Suprapubic skin (tissue), 4 donors: ENCODE results near the gene PDGFC. TPM values are rescaled to one million over a fixed set of nuclear protein-coding genes. Genes with fewer than 3 reads are reported as not detected.
"Not testable (repeated sequence)": the region's sequence is repeated elsewhere in the genome, so short reads cannot be mapped to it uniquely, and the experiment has no call there.

Experiments
- DNase-seq, 2 donors: peaks; one replicate each; pipeline ENCODE4 v3.0.0-alpha.2; 2019; ENCODE audit warnings: low spot score in 2 of 2
- H3K27ac ChIP-seq: fragments of 200-600 bp; sonication (generic); one replicate; pipeline ENCODE4 v1.5.1; 2019
- H3K27me3 ChIP-seq: fragments of 200-600 bp; sonication (generic); one replicate; pipeline ENCODE4 v1.5.1; 2019
- H3K36me3 ChIP-seq: fragments of 200-600 bp; sonication (generic); one replicate; pipeline ENCODE4 v1.5.1; 2019
- H3K4me1 ChIP-seq: fragments of 200-600 bp; sonication (generic); one replicate; pipeline ENCODE4 v1.5.1; 2019
- H3K4me3 ChIP-seq: fragments of 200-600 bp; sonication (generic); one replicate; pipeline ENCODE4 v1.5.1; 2019; ENCODE audit warnings: mild to moderate bottlenecking
- H3K9me3 ChIP-seq: fragments of 200-600 bp; sonication (generic); one replicate; pipeline ENCODE4 v1.5.1; 2019
- EP300 ChIP-seq: sonication (generic); formaldehyde crosslinking; IDR thresholded peaks from one replicate; pipeline ENCODE4 v1.6.1; 2017; ENCODE audit warnings: antibody characterized with exemption
- POLR2A ChIP-seq, 2 donors: fragments of 450-650 bp; IDR thresholded peaks; one replicate each; pipeline ENCODE4 v1.6.1; 2017; ENCODE audit warnings: antibody characterized with exemption in 2 of 2, mild to moderate bottlenecking in 2 of 2, moderate library complexity in 2 of 2
- POLR2AphosphoS5 ChIP-seq, 3 donors: sonication (generic); formaldehyde crosslinking; IDR thresholded peaks; one replicate each; pipeline ENCODE4 v1.6.1; 2017; ENCODE audit warnings: antibody characterized with exemption in 3 of 3
- WGBS: methylation state at CpG from one replicate; pipeline ENCODE4 v1.1.5; 2018; 5-methylcytosine and 5-hydroxymethylcytosine counted together
- total RNA-seq, 4 donors: library from RNA; depleted of rRNA; stranded (reverse); fragments of >200 nt; gene quantifications; one replicate each; pipeline ENCODE4 v1.1.0, GENCODE V29; 2016
- TF ChIP-seq, protein P1 (sequence below), 2 donors: fragments of 200-600 bp in 1 of 2; fragments of 450-650 bp in 1 of 2; sonication (generic) in 1 of 2; IDR thresholded peaks; one replicate each; pipeline ENCODE4 v1.5.1; 2016 to 2019; ENCODE audit warnings: antibody characterized with exemption in 2 of 2, mild to moderate bottlenecking in 1 of 2, moderate library complexity in 1 of 2

The PDGFC gene
- total RNA-seq, 4 donors from 2014 or later: 12.0 to 26.4 (median 22.4) TPM

DNA sequence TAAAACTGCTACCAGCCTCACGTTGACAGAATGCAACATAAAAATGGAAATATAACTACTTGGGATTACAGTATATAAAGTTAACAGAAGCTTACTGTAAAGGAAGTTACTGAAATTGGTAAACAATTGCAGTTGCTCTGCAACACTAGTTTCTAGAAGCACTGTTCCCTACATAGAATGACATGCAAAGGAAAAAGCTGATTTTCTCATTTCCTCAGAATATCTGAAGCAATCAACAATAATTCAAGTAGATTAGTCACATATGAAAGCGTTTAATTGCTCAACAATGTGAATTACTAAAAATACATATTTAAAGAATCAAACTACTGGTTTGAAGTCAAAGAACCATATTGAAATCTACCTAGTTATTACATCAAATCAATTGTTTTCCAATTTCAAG lies 31.8 kb downstream of the PDGFC start:
- WGBS: 43% methylated on average over 2 of the region's 2 CpGs
- H3K27me3 ChIP-seq: no peaks in the 10 kb centered on the region
- DNase-seq: no peak
- no peaks in the 10 kb centered on the region for H3K36me3 ChIP-seq
- H3K9me3 ChIP-seq: no peaks in the 10 kb centered on the region
- no peak overlapping the region for H3K4me3 ChIP-seq
- TF ChIP-seq EP300 (no peak), POLR2A (IDR thresholded peaks at IDR 0.05) (no peak), POLR2AphosphoS5 (IDR thresholded peaks at IDR 0.05) (no peak)
- TF ChIP-seq, protein P1, sequence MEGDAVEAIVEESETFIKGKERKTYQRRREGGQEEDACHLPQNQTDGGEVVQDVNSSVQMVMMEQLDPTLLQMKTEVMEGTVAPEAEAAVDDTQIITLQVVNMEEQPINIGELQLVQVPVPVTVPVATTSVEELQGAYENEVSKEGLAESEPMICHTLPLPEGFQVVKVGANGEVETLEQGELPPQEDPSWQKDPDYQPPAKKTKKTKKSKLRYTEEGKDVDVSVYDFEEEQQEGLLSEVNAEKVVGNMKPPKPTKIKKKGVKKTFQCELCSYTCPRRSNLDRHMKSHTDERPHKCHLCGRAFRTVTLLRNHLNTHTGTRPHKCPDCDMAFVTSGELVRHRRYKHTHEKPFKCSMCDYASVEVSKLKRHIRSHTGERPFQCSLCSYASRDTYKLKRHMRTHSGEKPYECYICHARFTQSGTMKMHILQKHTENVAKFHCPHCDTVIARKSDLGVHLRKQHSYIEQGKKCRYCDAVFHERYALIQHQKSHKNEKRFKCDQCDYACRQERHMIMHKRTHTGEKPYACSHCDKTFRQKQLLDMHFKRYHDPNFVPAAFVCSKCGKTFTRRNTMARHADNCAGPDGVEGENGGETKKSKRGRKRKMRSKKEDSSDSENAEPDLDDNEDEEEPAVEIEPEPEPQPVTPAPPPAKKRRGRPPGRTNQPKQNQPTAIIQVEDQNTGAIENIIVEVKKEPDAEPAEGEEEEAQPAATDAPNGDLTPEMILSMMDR (IDR thresholded peaks at IDR 0.05): no peak
- peaks cover 19% of the 10 kb centered on the region for H3K4me1 ChIP-seq
- no peak overlapping the region for H3K27ac ChIP-seq

DNA sequence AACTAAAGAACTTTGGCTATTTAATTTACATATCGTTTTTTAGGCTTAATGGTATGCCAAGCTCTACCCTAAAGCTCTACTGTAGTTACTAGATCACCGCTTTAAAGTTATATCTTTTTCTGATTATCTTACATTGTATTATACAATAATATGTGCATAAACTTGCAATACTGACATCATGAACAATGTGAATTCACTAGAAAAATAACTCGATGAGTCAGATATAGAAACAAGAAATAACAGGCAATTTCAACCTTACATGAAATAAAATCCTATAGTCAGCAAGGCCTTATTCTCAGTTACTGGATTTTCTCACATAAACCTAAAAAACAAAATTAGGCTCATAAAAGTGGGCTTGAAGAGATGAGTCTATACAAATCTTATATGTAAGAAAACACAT lies 32.5 kb downstream of the PDGFC start:
- 71% methylated on average over 3 of the region's 3 CpGs for WGBS
- Histone ChIP-seq H3K4me1 (peaks cover 19% of the 10 kb centered on the region), H3K4me3 (no peak overlapping the region), H3K27me3 (no peaks in the 10 kb centered on the region), H3K27ac (no peak overlapping the region), H3K9me3 (no peaks in the 10 kb centered on the region), H3K36me3 (no peaks in the 10 kb centered on the region)
- TF ChIP-seq POLR2A (IDR thresholded peaks at IDR 0.05) (no peak), EP300 (no peak), POLR2AphosphoS5 (IDR thresholded peaks at IDR 0.05) (no peak)
- TF ChIP-seq, protein P1 (IDR thresholded peaks at IDR 0.05): no peak
- no peak for DNase-seq

DNA sequence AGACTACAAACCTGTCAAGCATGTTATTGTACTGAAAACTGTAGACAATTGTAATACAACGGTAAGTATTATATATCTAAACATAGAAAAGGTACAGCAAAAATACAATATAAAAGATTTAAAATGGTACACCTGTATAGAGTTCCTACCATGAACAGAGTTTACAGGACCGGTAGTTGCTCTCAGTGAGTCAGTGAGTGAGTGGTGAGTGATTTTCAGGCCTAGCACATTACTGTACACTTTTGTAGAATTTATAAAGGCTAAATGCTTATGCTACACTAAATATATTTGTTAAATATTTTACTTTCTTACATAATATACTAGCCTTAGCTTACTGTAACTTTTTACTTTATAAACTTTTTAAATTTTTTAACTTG lies 37.4 kb downstream of the PDGFC start:
- H3K4me1 ChIP-seq: peaks cover 6% of the 10 kb centered on the region
- 65% methylated on average over 2 of the region's 2 CpGs for WGBS
- TF ChIP-seq, protein P1 (IDR thresholded peaks at IDR 0.05): no peak
- TF ChIP-seq POLR2A (IDR thresholded peaks at IDR 0.05) (no peak), POLR2AphosphoS5 (IDR thresholded peaks at IDR 0.05) (no peak), EP300 (no peak)
- no peak overlapping the region for H3K27ac ChIP-seq
- no peaks in the 10 kb centered on the region for H3K9me3 ChIP-seq
- no peak overlapping the region for H3K4me3 ChIP-seq
- H3K27me3 ChIP-seq: no peaks in the 10 kb centered on the region
- H3K36me3 ChIP-seq: no peaks in the 10 kb centered on the region
- no peak for DNase-seq

DNA sequence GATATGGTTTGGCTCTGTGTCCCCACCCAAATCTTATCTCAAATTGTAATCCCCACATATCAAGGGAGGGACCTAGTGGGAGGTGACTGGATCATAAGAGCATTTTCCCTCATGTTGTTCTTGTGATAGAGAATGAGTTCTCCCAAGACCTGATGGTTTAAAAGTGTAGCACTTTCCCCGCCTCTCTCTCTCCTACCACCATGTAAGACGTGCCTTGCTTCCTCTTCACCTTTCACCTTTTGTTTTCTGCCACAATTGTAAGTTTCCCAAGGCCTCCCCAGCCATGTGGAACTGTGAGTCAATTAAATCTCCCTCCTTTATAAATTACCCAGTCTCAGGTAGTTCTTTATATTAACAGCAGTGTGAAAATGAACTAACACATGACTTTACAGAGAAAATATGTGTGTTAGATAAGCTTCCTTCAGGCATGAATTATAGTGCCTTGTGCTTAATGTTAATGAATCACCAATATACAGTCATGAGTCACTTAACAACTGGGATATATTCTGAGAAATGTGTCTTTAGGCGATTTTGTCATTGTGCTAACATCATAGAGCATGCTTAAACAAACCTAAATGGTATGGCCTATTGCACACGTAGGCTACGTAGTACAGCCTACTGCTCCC lies 37.9 kb downstream of the PDGFC start:
- DNase-seq: no peak
- H3K27me3 ChIP-seq: no peaks in the 10 kb centered on the region
- H3K9me3 ChIP-seq: no peaks in the 10 kb centered on the region
- TF ChIP-seq EP300 (no peak), POLR2AphosphoS5 (IDR thresholded peaks at IDR 0.05) (no peak), POLR2A (IDR thresholded peaks at IDR 0.05) (no peak)
- TF ChIP-seq, protein P1 (IDR thresholded peaks at IDR 0.05): no peak
- H3K4me1 ChIP-seq: peaks cover 6% of the 10 kb centered on the region
- H3K4me3 ChIP-seq: no peak overlapping the region
- H3K27ac ChIP-seq: no peak overlapping the region
- 71% methylated on average over 5 of the region's 5 CpGs for WGBS
- no peaks in the 10 kb centered on the region for H3K36me3 ChIP-seq

DNA sequence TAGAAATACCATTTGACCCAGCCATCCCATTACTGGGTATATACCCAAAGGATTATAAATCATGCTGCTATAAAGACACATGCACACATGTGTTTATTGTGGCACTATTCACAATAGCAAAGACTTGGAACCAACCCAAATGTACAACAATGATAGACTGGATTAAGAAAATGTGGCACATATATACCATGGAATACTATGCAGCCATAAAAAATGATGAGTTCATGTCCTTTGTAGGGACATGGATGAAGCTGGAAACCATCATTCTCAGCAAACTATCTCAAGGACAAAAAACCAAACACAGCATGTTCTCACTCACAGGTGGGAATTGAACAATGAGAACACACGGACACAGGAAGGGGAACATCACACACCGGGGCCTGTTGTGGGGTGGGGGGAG lies 39.2 kb downstream of the PDGFC start:
- WGBS: 83% methylated on average over 2 of the region's 2 CpGs
- H3K36me3 ChIP-seq, H3K4me3 ChIP-seq, H3K4me1 ChIP-seq, DNase-seq, H3K27ac ChIP-seq, H3K27me3 ChIP-seq, H3K9me3 ChIP-seq: not testable (repeated sequence)

DNA sequence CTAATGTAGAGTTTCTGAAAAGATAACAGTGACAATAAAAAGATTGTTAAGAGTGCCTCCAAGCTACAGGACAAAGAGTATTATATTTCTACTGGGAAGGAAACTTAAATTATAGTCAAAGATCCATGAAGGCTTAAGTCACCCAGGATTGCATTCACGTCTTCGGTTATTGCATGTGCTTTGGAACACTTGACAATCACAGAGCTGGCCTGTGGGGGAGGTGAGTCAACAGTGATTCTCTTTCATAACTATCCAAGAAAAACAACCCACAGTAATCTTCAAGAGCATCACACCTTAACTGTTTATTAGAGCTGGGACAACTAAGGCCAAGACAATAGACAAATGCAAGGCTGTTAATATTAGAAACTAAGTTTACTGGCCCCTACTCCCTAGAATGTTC lies 40.3 kb downstream of the PDGFC start:
- no peak for DNase-seq
- H3K4me3 ChIP-seq: no peak overlapping the region

More for the DNA sequence above, 40.3 kb downstream of the PDGFC start:
- H3K4me1 ChIP-seq: peaks cover 6% of the 10 kb centered on the region
- TF ChIP-seq POLR2A (IDR thresholded peaks at IDR 0.05): no peak
- TF ChIP-seq EP300: no peak
- TF ChIP-seq POLR2AphosphoS5 (IDR thresholded peaks at IDR 0.05): peak in 1 of 3 donors; percentile 30
- TF ChIP-seq, protein P1 (IDR thresholded peaks at IDR 0.05): no peak
- H3K27me3 ChIP-seq: no peaks in the 10 kb centered on the region
- WGBS: 31% methylated on average over 2 of the region's 2 CpGs
- H3K36me3 ChIP-seq: no peaks in the 10 kb centered on the region
- no peaks in the 10 kb centered on the region for H3K9me3 ChIP-seq
- no peak overlapping the region for H3K27ac ChIP-seq
